NCI-H345 treated with DMSO at 0.1 percent for 48 hours (cell line): ENCODE results near the gene ACTR8.

ENCODE experiments used
- DNase-seq: peaks from one replicate; lab custom pipeline; 2025; ENCODE audit not compliant: unreplicated experiment; lab: John Stamatoyannopoulos, UW

ACTR8 gene

DNA sequence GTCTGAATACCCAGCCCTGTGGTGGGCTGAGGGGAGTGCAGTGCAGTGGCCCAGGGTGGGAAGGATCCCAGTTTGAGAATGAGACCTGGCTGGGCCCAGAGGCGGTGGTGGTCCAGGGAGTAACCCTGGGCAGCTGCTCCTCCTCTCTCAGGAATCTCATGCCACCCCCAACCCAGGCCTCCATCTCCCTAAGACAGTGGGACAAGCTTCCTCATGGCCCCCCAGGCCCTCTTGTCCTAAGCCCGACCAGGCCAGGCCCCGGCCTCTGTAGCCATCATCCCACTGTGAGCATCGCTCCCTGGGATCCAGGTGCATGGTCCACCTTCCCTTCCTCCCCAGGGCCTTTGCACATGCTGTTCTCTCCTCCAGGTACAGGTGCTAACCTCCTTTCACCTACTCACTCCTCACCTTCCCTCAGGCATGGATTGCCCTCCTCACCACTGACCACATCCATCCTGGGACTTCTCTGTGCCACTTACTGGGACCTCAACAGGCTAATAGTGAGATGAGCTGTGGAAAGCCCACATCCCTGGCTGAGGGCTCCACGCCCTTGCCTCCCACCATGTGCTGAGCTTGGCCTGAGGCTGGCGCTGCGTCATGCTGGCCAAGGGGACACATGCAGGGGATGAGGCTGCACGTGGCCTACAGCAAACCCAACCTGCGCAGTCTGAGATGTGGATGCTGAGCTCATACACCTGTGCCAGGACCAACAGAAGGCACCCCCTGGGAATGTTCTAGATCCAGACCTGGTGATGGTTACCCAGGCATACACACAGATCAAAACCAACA, 45.7 kb downstream of the ACTR8 start:
- no peak for DNase-seq

DNA sequence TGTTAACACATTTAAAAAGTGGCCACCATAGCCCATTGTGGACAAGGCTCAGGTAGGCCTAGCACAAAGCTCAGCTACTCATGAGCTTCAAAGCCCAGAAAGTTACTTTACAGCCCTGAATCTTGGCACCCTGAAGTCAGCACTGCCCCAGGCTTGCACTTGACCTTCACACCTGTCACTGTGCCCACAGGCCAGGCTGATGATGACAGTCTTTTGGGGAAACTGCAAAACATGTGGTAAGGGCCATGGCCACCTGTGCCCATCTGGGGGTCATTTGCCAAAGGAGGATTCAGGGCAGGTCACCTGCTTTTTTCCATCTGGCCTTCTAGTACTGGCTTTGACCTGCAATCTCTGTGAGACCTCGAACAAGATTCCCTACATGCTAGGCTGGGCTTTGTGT, 46.7 kb downstream of the ACTR8 start:
- no peak for DNase-seq

DNA sequence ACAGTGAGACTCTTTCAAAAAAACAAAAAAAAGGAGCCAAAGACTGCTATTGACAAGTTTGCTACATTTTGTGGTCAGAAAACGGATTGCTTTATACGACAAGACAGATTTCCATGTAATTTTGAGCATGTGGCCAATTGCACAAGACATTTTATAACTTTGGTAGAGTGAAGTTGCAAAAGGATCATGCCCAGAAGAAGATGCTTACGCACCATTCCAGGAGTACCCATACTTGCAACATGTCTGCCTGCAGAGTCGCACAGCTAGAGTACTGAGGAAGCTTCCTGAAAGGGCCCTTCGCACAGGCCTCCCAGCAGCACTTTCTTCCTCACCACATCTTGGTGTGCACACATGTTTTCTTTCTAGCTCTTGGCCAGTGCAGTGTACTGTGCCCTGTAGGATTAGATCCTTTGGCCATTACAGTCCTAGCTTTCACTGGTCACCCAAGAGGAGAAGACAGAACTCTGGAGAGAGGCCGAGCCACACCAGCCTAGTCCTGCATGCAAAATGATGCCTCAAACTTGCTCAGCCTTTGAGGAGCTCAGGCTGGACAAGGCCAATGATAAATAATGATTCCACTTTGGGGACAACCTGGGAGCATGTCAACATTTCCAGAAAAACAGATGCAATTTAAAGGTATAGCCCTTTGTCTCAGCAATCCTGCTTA, 47.4 kb downstream of the ACTR8 start:
- DNase-seq: no peak

DNA sequence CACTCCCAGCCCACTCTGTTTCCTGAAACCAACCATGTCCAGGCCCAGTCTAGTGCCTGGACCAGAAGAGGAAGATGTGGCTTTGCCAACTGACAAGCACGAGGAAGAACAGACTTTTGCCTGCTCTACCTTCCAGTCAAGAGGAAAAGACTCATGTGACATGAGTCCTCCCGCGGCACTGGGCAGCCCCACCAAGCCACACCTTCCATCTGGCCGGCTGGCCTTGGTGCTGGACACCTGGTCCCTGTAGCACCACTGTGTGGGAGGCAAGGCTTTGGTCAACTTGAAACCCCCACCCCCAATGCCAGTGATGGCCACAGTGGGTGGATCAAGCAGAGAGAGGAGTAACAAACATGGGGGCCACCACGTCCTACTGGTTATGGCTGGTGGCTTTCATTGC, 48.3 kb downstream of the ACTR8 start:
- no peak for DNase-seq

DNA sequence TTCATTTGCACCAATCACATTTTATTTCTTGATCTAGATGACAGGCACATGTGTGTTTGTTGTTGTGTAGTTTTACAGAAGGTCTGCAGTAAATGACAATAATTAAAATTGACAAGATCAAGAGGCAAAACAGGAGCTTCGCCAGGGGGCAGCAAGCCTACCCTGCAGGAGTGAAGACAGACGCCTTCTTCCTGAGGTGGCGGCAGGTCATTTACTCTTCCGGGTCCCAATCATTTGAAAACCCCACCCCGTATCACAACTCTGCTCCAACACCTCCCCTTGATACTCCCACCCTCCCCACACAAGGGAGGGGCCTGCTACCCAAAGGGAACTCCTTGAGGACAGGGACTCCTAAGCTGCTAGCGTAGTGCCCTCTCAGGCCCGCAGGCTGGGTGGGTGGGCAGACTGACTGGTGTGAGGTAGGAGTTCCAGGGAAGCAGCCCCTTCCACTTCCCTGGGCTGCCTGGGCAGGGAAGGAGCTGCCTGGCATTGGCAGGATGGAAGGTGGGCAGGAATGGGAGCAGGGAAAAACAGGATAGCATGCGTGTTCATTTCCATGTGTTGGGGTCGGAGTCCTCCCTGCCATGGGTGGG, 48.8 kb downstream of the ACTR8 start:
- DNase-seq: no peak

DNA sequence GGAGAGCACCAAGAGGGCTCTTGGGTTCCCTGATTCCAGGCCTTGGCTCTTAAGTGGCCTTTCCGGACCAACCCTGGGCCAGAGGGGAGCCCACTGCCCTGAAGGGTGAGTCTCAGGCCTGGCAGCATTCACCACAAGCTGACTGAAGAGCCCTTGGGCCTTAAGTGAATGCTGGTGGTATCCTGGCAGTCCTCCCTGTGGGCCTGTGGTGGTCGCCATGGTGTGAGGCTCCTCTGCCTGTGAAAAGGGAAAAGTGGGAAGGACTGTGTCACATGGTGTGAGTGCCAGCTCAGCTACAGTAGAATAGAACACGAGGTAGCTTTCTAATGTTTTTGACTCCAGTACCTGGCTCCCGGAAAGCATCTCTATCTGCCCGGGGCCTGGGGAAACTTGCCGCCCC, 51.0 kb downstream of the ACTR8 start:
- DNase-seq: no peak

DNA sequence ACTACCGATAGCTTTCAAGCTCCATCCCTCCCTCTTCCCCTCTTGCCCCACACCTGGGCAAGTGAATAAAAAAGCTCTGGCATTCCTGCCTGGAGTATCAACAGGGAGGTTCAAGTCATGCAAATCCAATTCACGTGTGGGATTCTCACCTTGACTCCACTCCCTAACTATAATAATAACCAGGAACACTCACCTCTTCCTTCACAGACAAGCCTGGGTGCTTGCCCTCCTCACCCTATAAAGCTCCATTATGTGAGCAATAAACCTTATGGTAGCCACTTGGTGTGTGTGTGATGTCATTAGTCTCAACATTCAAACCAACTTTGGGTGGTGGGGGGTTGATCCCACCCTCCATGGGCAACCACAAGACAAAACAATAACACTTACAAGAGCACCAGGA, 52.3 kb downstream of the ACTR8 start:
- DNase-seq: no peak

DNA sequence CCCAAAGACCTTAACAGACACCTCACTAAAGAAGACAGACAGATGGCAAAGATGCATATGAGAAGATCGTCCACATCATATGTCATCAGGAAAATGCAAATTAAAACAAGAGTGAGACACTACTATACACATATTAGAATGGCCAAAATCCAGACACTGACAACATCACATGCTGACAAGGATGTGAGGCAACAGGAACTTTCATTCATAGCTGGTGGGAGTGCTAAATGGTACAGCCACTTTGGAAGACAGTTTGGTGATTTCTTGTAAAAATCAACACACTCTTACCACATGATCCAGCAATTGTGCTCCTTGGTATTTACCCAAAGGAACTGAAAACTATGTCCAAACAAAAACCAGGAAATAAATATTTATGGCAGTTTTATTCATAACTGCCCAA, 53.4 kb downstream of the ACTR8 start:
- no peak for DNase-seq

DNA sequence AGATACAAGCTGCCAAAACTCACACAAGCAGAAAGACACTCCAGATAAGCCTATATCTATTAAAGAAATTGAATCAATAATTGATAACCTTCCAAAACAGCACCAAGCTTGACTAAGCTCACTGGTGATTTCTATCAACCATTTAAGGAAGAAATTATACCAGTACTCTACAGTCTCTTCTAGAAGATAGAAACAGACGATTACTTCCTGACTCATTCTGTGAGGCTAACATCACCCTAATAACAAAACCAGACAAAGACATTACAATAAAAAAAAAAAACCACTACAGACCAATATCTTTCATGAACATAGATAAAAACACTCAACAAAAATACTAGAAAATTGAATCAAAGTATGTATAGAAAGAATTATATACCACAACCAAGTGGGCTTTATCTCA, 55.9 kb downstream of the ACTR8 start:
- no peak for DNase-seq

DNA sequence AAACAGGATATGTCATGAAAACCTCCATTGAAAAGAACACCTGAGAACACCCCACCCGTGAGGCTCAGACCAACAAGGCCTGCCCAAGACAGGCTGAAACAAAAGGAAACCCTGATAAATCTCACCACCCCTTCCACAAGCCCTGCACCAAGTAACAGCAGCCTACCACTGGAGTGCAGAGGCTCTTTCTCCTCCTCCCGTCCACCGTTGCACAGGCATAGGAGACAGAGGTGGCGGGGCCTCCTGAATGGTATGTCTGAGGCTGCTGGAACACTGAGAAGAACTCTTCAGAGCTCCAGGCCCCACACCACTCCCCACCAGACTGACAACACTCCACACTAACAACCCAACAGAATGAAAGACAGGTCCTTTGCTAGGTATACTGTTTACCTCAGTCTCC, 57.2 kb downstream of the ACTR8 start:
- no peak for DNase-seq

DNA sequence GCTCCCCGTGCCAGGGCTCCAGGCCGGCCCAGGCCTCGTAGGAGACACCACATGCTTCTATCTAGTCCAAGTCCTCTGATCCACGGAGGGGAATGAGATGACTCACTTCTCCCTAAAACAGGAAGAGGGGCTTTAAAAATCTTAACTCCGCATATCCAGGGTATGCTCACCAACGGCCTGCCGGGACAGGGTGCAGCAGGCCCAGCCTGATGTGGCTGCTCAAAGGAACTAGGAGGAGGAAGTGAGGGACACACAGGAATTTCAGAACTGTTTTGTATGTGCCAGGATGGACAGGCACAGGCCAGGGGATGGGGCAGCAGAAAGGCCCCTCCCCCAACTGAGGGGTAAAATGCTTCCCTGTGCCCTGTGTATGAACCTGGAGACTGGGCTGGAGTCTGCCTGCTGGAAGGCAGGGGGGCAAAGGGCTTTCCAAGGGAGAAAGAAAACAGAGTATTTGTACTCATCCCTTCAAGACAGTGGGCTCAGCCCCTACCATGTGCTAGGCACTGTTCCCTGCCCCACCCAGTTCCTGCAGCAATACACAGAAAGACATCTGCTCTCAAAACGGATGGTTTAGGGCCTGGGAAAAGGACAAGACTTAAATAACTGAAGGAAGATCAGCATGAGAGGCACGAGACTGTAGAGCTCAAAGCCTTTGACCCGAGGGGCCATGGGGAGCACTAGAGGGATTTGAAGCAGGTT, 57.8 kb downstream of the ACTR8 start:
- DNase-seq: no peak

DNA sequence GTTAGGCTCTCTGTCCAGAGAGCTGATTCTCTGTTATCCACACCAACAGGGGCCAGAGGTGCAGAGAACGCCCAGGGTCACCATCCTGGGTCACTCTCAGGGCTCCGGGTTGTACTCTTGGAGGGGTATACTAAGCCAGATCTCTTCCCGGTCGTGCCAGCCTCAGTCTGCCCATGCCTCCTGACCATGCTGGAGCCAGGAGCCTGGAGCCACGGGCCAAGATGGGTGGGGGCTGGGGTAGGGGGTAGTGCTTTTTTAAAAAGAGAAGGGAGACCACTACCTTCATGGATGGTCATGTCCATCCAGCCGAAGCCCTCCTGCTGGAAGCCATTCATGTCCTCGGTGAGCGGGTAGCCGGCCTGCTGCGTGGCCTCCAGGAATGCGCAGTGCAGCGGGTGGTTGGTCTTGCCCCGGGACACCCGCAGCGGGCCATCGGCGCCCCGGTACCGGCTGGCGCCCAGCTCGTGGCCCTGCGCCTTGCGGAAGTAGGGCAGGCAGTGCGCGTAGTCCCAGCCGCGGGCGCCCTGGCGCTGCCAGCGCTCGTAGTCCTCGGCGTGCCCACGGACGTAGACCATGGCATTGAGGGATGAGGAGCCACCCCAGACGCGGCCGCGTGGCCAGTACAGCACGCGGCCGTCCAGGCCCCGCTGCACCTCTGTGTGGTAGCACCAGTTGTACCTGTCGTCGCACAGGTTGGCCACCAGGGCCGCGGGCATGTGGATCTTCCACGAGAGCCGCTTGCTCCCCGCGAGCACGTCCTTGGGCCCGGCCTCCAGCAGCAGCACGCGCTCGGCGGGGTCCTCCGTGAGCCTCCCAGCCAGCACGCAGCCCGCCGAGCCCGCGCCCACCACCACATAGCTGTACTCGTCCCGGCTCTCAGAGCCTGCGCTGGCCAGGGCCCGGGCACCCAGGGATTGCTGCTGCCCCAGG, 58.7 kb downstream of the ACTR8 start:
- no peak for DNase-seq

DNA sequence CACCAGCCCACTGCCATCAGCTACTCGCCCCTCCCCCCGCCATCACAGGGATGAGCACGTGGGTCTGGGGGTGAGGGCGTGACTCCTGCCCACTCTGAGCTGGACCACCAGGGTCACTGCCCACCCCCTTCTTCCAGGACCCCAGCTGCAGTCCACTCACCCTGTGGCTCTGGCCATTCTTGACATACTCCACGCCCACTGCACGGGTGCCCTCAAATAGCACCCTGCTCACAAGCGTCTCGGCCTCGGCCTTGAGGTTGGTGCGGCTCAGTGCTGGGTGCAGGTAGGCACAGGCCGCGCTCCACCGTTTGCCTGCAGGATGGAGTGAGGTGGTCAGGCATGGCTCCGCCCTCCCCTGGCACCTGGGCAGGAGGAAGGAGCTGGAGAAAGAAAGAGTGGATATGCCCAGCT, 59.6 kb downstream of the ACTR8 start:
- no peak for DNase-seq

DNA sequence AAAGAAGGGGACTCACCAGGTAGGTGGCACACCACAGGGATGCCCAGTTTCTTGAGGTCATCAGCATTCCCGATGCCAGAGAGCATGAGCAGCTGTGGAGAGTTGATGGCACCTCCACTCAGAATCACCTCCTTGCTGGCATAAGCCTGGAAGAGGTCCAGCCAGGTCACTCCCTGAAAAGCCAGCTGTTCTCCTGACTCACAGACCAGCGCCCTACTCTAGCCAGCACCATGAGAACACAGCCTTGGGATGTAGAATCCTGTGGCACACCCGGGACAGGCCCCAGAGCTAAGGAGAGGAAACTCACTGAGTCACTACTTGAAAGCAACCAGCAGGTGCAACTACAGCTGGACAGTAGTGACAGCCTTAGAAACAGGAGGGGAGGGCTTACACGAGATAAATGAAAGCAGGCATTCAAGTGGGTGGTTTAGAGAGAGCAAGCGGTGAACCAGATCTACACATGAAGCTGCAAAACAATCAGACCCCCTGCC, 60.3 kb downstream of the ACTR8 start:
- DNase-seq: peak; percentile 37

DNA sequence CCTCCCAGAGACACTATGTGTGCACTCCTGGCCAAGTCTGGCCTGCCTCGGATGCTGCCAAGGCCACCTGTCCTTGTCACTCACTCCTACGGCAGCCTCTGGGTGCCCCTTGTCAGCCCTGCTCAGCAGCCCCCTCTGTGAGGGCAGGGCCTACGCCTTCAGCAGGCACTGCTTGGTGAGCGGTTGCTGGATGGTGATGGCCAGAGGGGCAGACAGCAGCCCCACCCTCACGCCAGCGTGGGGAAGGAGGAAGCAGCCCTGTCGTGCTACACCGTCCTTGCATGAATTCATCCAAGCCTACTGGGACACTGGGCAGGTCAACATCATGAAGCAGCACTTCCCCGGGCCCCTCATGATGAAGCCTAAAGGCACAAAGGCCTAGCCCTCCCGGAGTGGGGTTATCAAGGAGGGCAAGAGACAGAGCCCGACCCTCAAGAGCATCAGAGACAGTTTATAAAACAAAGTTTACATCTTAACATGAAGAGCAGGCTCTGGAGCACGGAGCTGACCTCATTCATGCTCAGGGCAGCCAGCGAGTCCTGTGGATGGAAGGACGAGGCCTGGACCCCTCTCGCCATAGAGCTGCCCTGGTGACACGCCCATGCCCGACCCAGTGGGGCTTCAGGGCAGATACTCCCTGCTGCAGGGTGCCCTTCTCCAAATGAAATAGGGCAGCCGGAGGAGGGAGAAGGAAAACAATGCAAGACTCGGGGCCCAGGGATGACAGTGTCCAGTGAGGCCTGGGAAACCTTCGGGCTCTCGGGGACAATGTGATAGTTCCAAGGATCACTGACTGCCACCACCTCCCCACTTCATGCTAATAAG, 61.0 kb downstream of the ACTR8 start:
- DNase-seq: no peak

DNA sequence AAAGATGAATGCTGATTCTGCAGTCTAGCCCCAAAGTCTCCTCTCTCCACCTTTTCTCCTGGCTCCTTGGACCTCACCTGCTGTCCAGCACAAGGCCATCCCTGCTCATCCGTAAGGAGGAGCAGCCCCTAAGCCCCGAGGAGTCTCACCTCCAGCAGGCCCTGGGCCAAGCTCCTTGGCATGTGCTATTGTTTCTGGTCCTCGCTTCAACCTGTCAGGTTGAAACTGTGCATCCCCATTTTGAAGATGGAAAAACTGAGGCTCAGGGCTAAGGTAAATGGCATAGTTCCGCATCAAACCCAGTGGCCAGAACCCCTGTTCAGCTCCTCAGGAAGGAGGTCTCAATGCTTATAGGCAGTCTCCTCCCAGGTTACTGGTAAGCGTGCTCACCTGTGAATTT, 61.9 kb downstream of the ACTR8 start:
- no peak for DNase-seq

DNA sequence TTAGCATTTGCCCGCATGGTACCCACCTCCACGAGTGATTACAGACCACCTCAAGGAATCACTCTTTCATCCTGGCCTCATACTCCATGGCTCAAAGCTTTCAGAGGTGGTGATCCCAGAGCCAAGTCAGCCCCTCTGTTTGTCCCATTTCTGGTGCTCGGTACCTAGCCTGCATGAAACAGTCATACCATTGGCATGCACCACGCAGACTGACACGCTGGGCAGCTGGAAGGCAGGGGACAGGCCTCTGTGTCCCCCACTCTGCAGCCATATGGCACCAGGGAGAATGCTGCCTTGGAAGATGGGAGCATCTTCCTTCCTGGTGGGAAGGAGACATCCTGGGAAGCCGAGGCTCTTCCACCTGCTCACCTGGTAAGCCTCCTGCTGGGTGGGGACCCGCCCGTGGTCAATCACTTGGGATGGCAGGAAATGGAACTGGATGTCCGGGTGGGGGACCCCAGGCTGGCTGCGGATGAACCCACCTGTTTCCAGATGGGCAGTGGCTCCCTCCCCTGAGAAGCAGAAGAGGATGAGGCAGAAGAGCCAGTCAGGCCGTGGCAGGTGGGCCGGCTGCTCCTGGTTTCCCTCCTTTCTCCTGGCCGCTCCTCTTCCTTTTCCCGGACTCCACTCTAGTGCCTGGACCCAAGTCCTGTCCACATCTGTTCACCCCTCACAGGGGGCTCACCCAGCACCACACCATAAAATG, 62.6 kb downstream of the ACTR8 start:
- no peak for DNase-seq

DNA sequence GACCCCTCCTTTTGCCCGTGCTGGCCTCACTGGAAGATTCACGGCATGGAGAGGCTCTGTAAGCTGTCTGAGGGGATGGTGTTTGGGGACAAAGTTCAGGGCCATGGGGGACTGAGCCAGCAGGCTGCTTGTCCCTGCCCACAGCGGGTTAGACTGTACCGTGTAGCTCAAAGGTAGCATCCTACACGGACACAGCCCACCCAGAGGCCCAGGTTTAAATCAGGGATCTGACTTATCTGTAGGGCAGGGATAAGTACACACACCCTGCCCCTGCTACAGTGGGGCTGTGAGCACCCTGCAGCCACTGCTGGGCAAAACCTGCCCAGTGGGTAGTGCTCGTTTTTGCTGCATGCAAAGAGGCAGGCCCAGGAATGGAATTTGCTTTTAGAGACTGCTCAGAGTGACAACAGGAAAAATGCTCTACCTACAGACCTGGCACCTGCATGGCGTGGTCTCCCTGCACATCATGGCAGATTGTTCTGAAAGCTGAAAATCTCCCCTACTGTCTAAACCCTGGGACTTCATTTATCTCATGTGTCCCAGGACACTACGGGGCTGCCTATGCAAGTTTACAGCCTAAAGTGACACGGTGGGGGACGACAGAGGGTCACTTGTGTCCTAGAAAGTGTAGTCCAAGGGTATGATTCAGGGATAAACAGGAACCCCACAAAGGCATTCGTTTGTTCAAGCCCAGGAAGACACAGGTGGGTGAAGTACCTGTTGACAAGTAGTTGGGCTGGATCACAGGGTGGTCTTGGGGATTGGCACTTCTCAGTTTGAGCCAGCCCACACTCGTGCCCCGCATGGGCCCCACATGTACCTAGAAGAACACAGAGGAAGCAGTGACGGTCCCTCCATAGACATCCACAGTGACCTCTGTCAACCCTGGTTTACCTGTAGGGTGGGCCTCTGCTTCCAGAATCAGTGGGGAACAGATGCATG, 63.5 kb downstream of the ACTR8 start:
- DNase-seq: no peak
